ENCODE measurements around the gene NUDT4B. TPM values are rescaled to one million over a fixed set of nuclear protein-coding genes. Genes with fewer than 3 reads are reported as not detected.
"Not testable (repeated sequence)": the region's sequence is repeated elsewhere in the genome, so short reads cannot be mapped to it uniquely, and the experiment has no call there.

Gene NUDT4B
- total RNA-seq: 52.5 TPM

DNA sequence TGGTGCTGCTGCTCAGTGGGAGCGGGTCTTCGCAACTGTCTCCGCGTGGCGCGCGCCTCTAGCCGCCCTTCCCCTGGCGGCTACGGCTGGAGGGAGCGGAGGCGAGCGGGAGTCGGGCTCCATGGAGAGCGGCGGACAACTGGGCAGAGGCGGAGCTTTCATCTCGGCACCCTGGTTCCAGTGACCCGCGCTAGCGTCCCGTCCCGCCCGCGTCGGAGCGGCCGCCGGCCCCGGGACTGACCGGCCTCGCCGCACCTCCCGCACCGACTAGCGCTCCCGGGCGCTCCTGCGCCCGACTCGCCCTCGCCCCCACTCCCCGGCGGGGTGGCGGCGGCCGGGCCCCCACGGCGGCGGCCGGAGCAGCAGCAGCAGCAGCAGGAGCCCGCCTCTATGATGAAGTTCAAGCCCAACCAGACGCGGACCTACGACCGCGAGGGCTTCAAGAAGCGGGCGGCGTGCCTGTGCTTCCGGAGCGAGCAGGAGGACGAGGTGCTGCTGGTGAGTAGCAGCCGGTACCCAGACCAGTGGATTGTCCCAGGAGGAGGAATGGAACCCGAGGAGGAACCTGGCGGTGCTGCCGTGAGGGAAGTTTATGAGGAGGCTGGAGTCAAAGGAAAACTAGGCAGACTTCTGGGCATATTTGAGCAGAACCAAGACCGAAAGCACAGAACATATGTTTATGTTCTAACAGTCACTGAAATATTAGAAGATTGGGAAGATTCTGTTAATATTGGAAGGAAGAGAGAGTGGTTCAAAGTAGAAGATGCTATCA, at the start of gene NUDT4B:
Gene NUDT4B, plus strand, starts transcription at position 212 of the 772 bp plus-strand sequence. Its CDS starts 179 bp downstream, at position 391.
- H3K36me3 ChIP-seq; H3K9me3 ChIP-seq; H3K4me1 ChIP-seq; H3K4me3 ChIP-seq; intact Hi-C loops (cut with DNase I); DNase-seq (ENCODE audit: low spot score in 2 of 2); H3K27me3 ChIP-seq; H3K27ac ChIP-seq: not testable (repeated sequence)

DNA sequence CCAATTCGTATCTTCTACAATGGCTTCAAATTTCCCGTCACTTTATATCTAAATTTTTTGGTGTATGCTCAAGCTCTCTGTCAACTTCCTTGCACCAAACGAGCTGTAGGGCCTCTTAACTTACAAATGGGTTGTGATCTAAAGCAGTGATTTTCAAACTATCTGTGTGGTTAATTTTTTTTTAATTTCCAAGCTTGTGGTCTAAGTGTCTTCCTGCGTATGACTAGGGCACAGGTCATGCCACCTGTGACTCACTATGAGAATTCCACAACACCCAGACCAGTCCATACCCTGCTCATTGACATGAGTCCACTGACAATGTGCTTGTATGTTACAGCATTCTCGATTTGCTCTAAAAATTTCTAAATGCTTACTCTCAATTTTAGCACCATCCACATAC, 49.2 kb upstream of the NUDT4B start:
- H3K27me3 ChIP-seq; H3K4me1 ChIP-seq; intact Hi-C loops (cut with DNase I); H3K27ac ChIP-seq; H3K9me3 ChIP-seq; H3K36me3 ChIP-seq; H3K4me3 ChIP-seq; DNase-seq (ENCODE audit: low spot score in 2 of 2): not testable (repeated sequence)

DNA sequence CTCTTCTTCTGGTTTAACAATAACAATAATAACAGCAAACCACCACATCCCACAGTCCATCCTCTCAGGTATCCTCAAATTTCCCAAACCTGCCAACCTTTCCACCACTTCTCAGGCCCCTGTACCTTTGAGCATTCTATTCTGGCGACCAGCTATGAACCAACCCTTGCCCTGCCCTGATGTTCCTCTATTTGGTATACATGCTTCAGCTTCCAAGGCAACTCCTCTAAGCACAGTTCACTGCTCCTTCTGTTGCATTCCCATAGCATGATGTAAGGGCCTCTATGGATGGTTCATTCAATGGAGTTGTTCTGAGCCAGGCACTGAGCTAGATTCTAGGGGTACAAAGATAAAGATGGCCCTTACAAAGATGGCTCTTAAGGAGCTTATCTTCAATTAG, 46.3 kb upstream of the NUDT4B start:
- H3K36me3 ChIP-seq; H3K27ac ChIP-seq; H3K4me1 ChIP-seq; intact Hi-C loops (cut with DNase I); H3K27me3 ChIP-seq; H3K9me3 ChIP-seq; DNase-seq (ENCODE audit: low spot score in 2 of 2); H3K4me3 ChIP-seq: not testable (repeated sequence)

GRCh38 chr1:148703973-148704591, 44.5 kb upstream of the NUDT4B start:
- H3K4me3 ChIP-seq; intact Hi-C loops (cut with DNase I); H3K27ac ChIP-seq; H3K4me1 ChIP-seq; H3K36me3 ChIP-seq; H3K27me3 ChIP-seq; DNase-seq (ENCODE audit: low spot score in 2 of 2); H3K9me3 ChIP-seq: not testable (repeated sequence)

DNA sequence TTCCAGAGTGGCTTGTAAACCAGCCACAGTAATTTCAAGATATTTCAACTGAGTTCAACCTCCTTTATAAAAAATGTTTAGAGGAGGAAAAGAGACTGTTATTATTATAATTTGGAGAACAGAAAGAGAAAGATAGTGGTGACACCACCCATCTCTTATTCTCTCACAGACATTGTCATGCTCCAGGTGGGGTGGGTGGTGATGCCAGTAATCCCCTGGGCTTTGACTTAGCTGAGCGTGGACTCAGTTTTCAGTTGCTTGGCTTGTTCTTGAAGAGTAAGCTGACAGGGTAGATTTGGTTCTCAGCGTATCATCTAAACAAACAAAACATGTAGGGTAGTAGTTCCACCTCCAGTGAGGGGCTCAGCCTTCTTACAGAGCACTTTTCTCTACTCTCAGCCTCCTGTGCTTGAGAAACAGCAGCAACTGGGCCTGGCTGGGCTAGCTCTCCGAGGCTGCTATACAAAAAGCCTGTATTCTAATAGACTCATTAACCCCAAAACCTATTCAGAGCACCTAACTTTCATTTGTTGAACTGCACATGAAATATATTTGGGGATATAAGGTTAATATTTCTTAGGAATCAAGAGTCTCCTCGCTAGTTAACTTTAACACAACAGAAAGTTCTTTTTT, 43.1 kb upstream of the NUDT4B start:
- H3K27me3 ChIP-seq; H3K4me1 ChIP-seq; H3K27ac ChIP-seq; intact Hi-C loops (cut with DNase I); DNase-seq (ENCODE audit: low spot score in 2 of 2); H3K36me3 ChIP-seq; H3K4me3 ChIP-seq; H3K9me3 ChIP-seq: not testable (repeated sequence)

- not testable (repeated sequence) for H3K4me3 ChIP-seq; DNase-seq (ENCODE audit: low spot score in 2 of 2)
Measured at GRCh38 chr1:148708779-148709333, 39.7 kb upstream of the NUDT4B start.

DNA sequence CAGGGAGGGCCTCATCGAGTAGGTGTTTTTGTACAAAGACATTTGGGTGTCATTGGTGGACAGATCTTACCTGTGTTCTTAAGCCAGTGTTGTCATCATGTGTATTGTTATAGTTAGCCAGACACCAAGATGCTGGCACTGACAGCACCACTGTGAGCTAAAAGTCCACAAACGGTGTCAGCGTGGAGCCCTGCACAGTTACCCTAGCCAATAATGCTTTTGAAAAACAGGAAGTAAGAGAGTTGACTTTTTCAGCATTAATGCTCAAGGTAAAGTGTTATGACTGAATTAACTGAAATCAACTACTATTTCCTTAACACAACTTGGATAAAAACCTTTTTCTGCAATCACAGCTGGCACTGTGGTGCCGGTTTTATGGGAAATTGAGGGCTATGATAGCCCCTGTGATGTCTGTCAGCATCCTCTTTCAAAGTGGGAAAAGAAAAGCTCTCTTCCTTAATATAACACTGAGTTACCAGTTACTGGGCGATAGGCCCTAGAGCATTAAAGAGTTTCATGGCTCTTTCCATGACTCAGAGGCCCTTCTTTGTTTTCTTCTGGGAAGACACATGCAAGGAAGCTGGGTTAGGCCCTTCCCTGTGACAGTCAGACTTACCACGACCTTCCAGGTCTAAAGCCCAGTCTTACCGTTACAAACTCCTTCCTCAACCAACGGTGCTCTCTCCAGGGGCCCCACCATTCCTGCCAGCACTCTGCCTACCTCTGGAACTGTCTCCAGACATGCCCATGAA, 37.6 kb upstream of the NUDT4B start:
- DNase-seq (ENCODE audit: low spot score in 2 of 2); H3K36me3 ChIP-seq; intact Hi-C loops (cut with DNase I); H3K27me3 ChIP-seq; H3K4me1 ChIP-seq; H3K9me3 ChIP-seq; H3K27ac ChIP-seq; H3K4me3 ChIP-seq: not testable (repeated sequence)

More at GRCh38 chr1:148708779-148709333, 39.7 kb upstream of the NUDT4B start:
- H3K27ac ChIP-seq; H3K4me1 ChIP-seq; intact Hi-C loops (cut with DNase I); H3K27me3 ChIP-seq; H3K9me3 ChIP-seq; H3K36me3 ChIP-seq: not testable (repeated sequence)

DNA sequence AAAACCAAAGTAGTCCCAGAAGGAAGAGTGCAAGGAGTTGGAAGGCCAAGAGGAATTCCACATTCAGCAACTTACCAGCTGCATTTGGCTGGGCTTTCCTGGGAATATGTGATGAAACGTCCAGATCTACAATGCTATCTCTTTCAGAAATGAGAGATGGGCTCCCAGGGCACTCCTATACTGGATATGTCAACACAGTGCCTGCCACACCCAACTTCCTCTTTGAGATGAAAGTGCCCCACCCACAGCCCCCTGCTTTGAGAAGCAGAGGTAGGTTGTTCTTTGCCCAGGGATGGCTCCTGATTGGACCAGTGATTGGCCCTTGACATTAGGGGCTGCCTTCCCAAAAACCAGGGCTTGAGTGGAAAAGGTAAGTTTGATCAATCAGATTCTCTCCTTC, 36.2 kb upstream of the NUDT4B start:
- intact Hi-C loops (cut with DNase I); H3K4me1 ChIP-seq; H3K4me3 ChIP-seq; DNase-seq (ENCODE audit: low spot score in 2 of 2); H3K27me3 ChIP-seq; H3K9me3 ChIP-seq; H3K36me3 ChIP-seq; H3K27ac ChIP-seq: not testable (repeated sequence)

DNA sequence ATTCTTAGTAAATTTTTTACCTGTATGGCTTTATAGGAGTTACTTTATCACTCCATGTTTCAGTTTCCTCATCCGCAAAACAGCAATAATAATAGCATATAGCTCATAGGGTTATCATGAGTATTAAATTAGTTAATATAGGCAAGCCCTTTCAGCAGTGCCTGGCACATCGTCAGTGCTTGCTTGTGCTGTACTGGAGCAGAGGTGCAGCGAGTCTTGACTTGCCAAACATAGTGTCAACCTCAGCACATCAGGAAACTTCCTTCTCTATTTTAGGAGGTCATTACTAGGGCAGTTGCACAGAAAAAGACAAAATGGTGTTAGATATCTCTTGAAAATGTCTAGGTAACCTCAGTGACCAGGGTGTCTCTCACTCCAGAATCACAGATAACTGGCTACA, 33.1 kb upstream of the NUDT4B start:
- H3K36me3 ChIP-seq; intact Hi-C loops (cut with DNase I); H3K4me3 ChIP-seq; H3K27ac ChIP-seq; H3K27me3 ChIP-seq; H3K9me3 ChIP-seq; DNase-seq (ENCODE audit: low spot score in 2 of 2); H3K4me1 ChIP-seq: not testable (repeated sequence)

DNA sequence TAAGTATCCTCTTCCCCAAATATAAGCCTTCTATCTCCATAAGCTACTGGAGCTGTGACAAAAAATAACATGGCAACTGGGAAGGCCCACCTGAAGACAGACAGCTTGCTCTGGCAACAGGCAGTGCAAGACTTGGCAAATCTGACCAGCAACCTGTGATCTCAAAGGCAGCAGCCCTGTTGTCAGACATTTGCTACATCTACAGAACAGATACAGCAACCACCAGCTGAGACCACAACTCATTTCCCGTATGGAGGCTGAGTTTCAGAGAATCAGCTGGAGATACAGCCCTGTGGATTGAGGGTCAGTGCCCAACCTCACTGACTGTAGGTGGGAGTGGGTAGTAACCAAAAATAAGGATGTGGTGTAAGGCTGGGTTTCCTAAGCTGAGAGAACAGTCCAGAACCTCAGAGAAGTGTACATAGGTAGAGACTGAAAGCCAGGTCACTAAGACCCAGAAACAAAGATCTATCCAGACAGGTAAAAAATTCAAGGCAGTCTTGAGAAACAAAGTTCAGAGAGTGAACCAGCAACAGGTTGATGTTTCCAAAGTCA, 31.5 kb upstream of the NUDT4B start:
- DNase-seq (ENCODE audit: low spot score in 2 of 2); H3K4me3 ChIP-seq; H3K4me1 ChIP-seq; H3K36me3 ChIP-seq; H3K27me3 ChIP-seq; intact Hi-C loops (cut with DNase I); H3K27ac ChIP-seq; H3K9me3 ChIP-seq: not testable (repeated sequence)

DNA sequence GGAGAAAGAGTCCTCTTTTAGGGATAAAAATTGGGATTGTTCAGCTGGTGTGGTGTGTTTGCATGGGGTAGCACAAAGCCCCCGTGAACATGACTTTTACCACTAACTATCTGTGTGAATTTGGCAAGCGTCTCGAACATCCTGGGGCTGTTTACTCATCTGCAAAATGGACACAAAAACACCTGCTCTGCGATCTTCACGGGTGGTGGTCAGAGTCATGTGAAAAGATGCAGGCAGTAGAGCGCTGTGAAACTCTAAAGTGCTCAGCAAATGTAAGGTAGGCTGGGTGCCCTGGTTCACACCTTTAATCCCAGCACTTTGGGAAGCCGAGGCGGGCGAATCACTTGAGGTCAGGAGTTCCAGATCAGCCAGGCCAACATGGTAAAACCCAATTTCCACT, 27.7 kb upstream of the NUDT4B start:
- H3K4me3 ChIP-seq; H3K4me1 ChIP-seq; intact Hi-C loops (cut with DNase I); H3K36me3 ChIP-seq; H3K27me3 ChIP-seq; DNase-seq (ENCODE audit: low spot score in 2 of 2); H3K9me3 ChIP-seq; H3K27ac ChIP-seq: not testable (repeated sequence)

GRCh38 chr1:148722758-148723157, 25.8 kb upstream of the NUDT4B start:
- H3K36me3 ChIP-seq; H3K27ac ChIP-seq; H3K4me3 ChIP-seq; H3K4me1 ChIP-seq; intact Hi-C loops (cut with DNase I); H3K27me3 ChIP-seq; DNase-seq (ENCODE audit: low spot score in 2 of 2); H3K9me3 ChIP-seq: not testable (repeated sequence)

DNA sequence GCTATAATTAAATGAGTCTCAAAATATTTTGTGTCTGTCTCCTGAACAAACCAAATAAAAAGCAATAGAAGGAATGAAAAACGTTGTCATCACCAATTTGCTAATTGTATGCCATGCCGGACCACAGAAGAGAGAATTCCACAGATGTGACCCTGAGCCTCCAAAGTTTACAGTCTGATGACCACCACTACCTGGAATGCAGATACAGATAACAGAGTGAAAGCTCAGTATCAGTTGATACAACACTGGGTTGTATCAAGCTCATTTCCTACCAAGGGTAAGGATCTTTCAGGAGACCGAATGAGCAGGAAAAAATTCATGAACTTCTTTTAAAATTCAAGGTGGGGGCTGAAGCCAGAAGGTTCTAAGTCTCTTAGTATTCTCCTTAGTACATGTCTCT, 25.1 kb upstream of the NUDT4B start:
- H3K4me1 ChIP-seq; intact Hi-C loops (cut with DNase I): not testable (repeated sequence)

More for the DNA sequence above, 25.1 kb upstream of the NUDT4B start:
- H3K27me3 ChIP-seq; DNase-seq (ENCODE audit: low spot score in 2 of 2); H3K9me3 ChIP-seq; H3K4me3 ChIP-seq; H3K36me3 ChIP-seq; H3K27ac ChIP-seq: not testable (repeated sequence)

Measured in ascending aorta (tissue), 2 donors.